ENCODE results near the gene KIFAP3.

DNA sequence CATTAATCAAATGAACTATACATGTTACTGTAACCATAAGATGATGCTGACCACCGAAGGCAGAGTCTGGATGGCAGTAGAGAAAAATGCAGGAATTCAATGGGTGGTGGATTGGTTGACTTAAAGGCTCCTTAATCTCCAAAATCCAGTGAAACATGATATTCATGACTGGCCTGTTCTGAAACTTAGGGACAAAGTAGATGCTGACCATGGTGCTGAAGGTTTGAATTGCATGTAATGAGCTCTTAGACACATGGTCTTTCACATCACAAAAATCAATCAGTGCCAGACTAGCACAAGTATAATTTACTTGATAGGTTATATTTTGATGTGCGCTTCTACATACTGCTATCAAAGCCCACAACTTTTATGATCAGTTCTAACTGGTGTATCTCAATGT lies 40.4 kb upstream of the KIFAP3 start:
- TF ChIP-seq POLR2A (IDR thresholded peaks at IDR 0.05; ENCODE audit: low read length): no peak
- TF ChIP-seq GATA1 (IDR thresholded peaks at IDR 0.05; ENCODE audit: low read depth, low read length): no peak

Measured in erythroblast (primary cell).